T-cell (primary cell): ENCODE results near the gene NUB1. TPM values are rescaled to one million over a fixed set of nuclear protein-coding genes. Genes with fewer than 3 reads are reported as not detected.

ENCODE experiments used
- ATAC-seq, 4 experiments: fragments of 200-7000 bp in 3 of 4; fragments of 150-1000 bp in 1 of 4; cut with Tn5 transposase; replicated peaks in 1 of 4; 1 replicate in 3 of 4; 2 replicates in 1 of 4; pipeline ENCODE4 v1.10.0; 2021; ENCODE audit warnings: moderate library complexity in 3 of 4, mild to moderate bottlenecking in 2 of 4, moderate number of reproducible peaks in 1 of 4
- CTCF ChIA-PET, 2 donors: fragments of 300-600 bp; sonication (Branson Sonifier 250); formaldehyde crosslinking; loops; one replicate each; lab custom pipeline; 2022; ENCODE audit warnings: antibody characterized with exemption in 2 of 2; lab: Charles Lee
- POLR2A ChIA-PET, 2 donors: fragments of 300-600 bp; sonication (Branson Sonifier 250); formaldehyde crosslinking; loops; one replicate each; lab custom pipeline; 2022; ENCODE audit warnings: antibody characterized with exemption in 2 of 2; lab: Charles Lee
- DNase-seq, 35 experiments: peaks; one replicate each; pipeline versions ENCODE4 v3.0.0 to v3.0.0-alpha.2; 2013 to 2023
- H3K27ac ChIP-seq: one replicate; pipeline ENCODE4 v1.5.1; 2013; ENCODE audit warnings: low read length
- H3K27me3 ChIP-seq, 2 experiments: replicated peaks in 1 of 2; 1 replicate in 1 of 2; 2 replicates in 1 of 2; pipeline versions ENCODE4 v1.6.1 to v1.7.0; 2013; ENCODE audit warnings: low read length in 1 of 2, mixed read lengths in 1 of 2; ENCODE audit not compliant: control insufficient read depth in 2 of 2, insufficient read depth in 2 of 2; ENCODE audit errors: extremely low read depth in 1 of 2
- H3K36me3 ChIP-seq, 2 donors: 1 replicate in 1 of 2; 2 replicates in 1 of 2; pipeline versions ENCODE4 v1.6.1 to v1.7.0; 2013; ENCODE audit warnings: low read length in 1 of 2; ENCODE audit not compliant: control insufficient read depth in 2 of 2, insufficient read depth in 1 of 2; ENCODE audit errors: extremely low read depth in 1 of 2
- H3K4me1 ChIP-seq, 2 experiments: 1 replicate in 1 of 2; 2 replicates in 1 of 2; pipeline versions ENCODE4 v1.6.1 to v1.7.0; 2013; ENCODE audit warnings: low read length in 2 of 2, mixed read lengths in 1 of 2; ENCODE audit not compliant: insufficient read depth in 2 of 2, control insufficient read depth in 1 of 2; ENCODE audit errors: extremely low read depth in 1 of 2
- H3K4me3 ChIP-seq, 2 donors: 1 replicate in 1 of 2; 2 replicates in 1 of 2; pipeline versions ENCODE4 v1.5.1 to v1.7.0; 2013; ENCODE audit warnings: mild to moderate bottlenecking in 2 of 2, low read length in 1 of 2, moderate library complexity in 1 of 2; ENCODE audit not compliant: control insufficient read depth in 1 of 2; ENCODE audit errors: extremely low read depth in 1 of 2
- H3K9me3 ChIP-seq: 2 replicates; pipeline ENCODE4 v1.7.0; 2013
- H3K27ac Mint-ChIP-seq, 2 donors: one replicate each; pipeline ENCODE4 v1.8.0; 2020 to 2021; ENCODE audit warnings: mild to moderate bottlenecking in 2 of 2, mixed read lengths in 2 of 2
- H3K27me3 Mint-ChIP-seq, 2 donors: one replicate each; pipeline ENCODE4 v1.8.0; 2021 to 2022; ENCODE audit warnings: mixed read lengths in 2 of 2
- H3K36me3 Mint-ChIP-seq: one replicate; pipeline ENCODE4 v1.8.0; 2021; ENCODE audit warnings: mixed read lengths
- H3K4me1 Mint-ChIP-seq, 3 donors: one replicate each; pipeline ENCODE4 v1.8.0; 2020 to 2022; ENCODE audit warnings: mixed read lengths in 3 of 3, mild to moderate bottlenecking in 1 of 3
- H3K4me3 Mint-ChIP-seq, 3 donors: one replicate each; pipeline ENCODE4 v1.8.0; 2020 to 2022; ENCODE audit warnings: mild to moderate bottlenecking in 3 of 3, mixed read lengths in 3 of 3, moderate library complexity in 3 of 3
- H3K9me3 Mint-ChIP-seq, 3 donors: one replicate each; pipeline ENCODE4 v1.8.0; 2020 to 2022; ENCODE audit warnings: mixed read lengths in 3 of 3
- WGBS: methylation state at CpG from one replicate; pipeline ENCODE4 v1.1.5; 2013; ENCODE audit warnings: missing lambda C conversion rate; ENCODE audit not compliant: insufficient coverage; 5-methylcytosine and 5-hydroxymethylcytosine counted together
- total RNA-seq, 35 experiments: library from RNA in 6 of 35; stranded (reverse) in 6 of 35; fragments of 120-200 nt in 1 of 35; gene quantifications; one replicate each; pipeline versions ENCODE4 v1.2.1 to v1.2.4 and lab custom pipeline; 2013 to 2026

NUB1 gene
- total RNA-seq, 5 donors from 2014 or later (not counting 1 experiment from before 2014, with no cell fraction given): 77.4 to 98.9 (median 87.7) TPM

DNA sequence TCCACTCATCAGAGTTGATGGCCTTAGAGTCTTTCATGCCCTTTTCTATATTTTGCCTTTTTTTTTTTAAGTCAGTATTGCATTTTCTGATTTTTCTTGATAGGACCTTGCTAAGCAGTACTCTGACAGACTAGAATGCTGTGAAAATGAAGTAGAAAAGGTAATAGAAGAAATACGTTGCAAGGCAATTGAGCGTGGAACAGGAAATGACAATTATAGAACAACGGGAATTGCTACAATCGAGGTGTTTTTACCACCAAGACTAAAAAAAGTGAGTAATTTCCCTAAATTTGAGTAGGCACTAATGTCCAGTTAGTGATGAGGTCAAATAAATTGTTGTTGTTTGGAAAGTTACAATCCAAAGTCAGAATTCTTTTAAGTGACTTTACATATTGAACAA lies 7.4 kb downstream of the NUB1 start:
- no peaks in the 10 kb centered on the region for H3K27me3 Mint-ChIP-seq
- peak overlapping the region in 1 of 2 donors; percentile 57 for H3K4me3 ChIP-seq
- H3K4me1 Mint-ChIP-seq: peaks cover 51 to 66% (median 59%) of the 10 kb centered on the region in 3 donors
- DNase-seq (no peak), ATAC-seq (no peak)
- peaks cover 28 to 34% of the 10 kb centered on the region in 2 experiments for H3K4me1 ChIP-seq
- no peaks in the 10 kb centered on the region for H3K27me3 ChIP-seq
- no peaks in the 10 kb centered on the region for H3K9me3 Mint-ChIP-seq
- peak overlapping the region; percentile 97 to 98 for H3K27ac Mint-ChIP-seq
- CTCF ChIA-PET: no interaction called here
- H3K36me3 Mint-ChIP-seq: peaks cover 35% of the 10 kb centered on the region
- H3K27ac ChIP-seq: peak overlapping the region; percentile 98
- 43% methylated on average over 1 of the region's 4 CpGs for WGBS
- H3K9me3 ChIP-seq: no peaks in the 10 kb centered on the region
- peaks cover 0 to 44% of the 10 kb centered on the region in 2 donors for H3K36me3 ChIP-seq
- POLR2A ChIA-PET: no interaction called here
- H3K4me3 Mint-ChIP-seq: peak overlapping the region; percentile 78 to 82 (median 80)

DNA sequence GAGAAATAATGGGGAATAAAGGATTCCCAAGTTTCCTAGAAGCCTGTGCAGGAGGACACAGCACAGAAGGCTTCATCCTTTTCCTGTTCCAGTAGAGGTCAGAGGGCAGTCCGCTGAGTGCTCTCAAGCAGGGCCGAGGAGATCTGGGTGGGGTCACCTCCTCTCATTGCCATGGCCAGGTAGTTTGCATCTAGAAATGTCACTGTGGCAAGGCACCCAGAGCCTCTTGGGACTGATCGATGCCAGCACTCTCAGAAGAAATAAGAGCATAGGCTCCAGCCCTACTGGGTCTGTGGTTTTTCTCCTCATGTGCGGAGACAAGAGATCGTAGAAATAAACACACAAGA lies 7.9 kb downstream of the NUB1 start:
- peak overlapping the region; percentile 78 to 82 (median 80) for H3K4me3 Mint-ChIP-seq
- H3K36me3 Mint-ChIP-seq: peaks cover 40% of the 10 kb centered on the region
- H3K27ac Mint-ChIP-seq: peak overlapping the region; percentile 97 to 98
- DNase-seq (peak in 1 of 35 experiments; percentile 7), ATAC-seq (peak in 3 of 4 experiments; percentile 28 to 44 (median 39))
- Histone ChIP-seq H3K27ac (peak overlapping the region; percentile 98), H3K4me3 (peak overlapping the region; percentile 57 to 70), H3K4me1 (peaks cover 28 to 34% of the 10 kb centered on the region in 2 experiments), H3K36me3 (peaks cover 0 to 46% of the 10 kb centered on the region in 2 donors), H3K27me3 (no peaks in the 10 kb centered on the region), H3K9me3 (no peaks in the 10 kb centered on the region)
- 35% methylated on average over 3 of the region's 5 CpGs for WGBS
- ChIA-PET POLR2A (interaction anchor here in 1 of 2 donors (1.0 kb wide), 1 partner anchor 9 kb away, joined by 6 read pairs; no protein-coding TSS in a partner anchor), CTCF (interaction anchor here in 1 of 2 donors (0.6 to 5.7 kb wide), 4 partner anchors 8 to 185 kb away, joined by 3 to 59 read pairs (median 5); partner anchors contain the start of gene NUB1)
- H3K27me3 Mint-ChIP-seq: no peaks in the 10 kb centered on the region
- no peaks in the 10 kb centered on the region for H3K9me3 Mint-ChIP-seq
- H3K4me1 Mint-ChIP-seq: peaks cover 51 to 68% (median 59%) of the 10 kb centered on the region in 3 donors

DNA sequence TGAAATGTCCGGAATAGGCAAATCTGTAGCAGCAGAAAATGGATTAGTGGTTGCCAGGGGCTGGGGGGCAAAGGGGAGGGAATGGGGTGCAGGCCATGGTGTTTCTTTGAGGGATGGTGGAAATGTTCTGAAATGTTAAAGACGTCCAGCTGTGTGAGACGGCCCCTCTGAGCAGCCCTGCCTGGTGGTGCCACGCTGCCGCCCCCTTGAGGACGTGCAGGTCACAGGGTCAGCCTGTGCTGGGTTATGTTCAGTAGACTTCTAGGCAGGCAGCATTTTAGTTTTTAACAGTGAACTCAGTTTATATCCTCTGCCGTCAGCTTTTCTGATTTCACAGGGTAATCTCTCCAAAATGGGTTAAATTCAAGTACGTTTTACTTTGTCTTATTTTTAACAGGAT lies 9.4 kb downstream of the NUB1 start:
- Histone ChIP-seq H3K36me3 (peaks cover 7 to 52% of the 10 kb centered on the region in 2 donors), H3K27ac (peak overlapping the region; percentile 98), H3K27me3 (no peaks in the 10 kb centered on the region), H3K9me3 (no peaks in the 10 kb centered on the region), H3K4me1 (peaks cover 28 to 37% of the 10 kb centered on the region in 2 experiments), H3K4me3 (no peak overlapping the region)
- CTCF ChIA-PET: interaction anchor here (0.8 to 5.7 kb wide), 11 partner anchors 8 to 407 kb away, joined by 3 to 59 read pairs (median 7); partner anchors contain the start of gene NUB1 (in 1 of the 2)
- Mint-ChIP-seq H3K4me3 (peak overlapping the region; percentile 17 to 78 (median 60)), H3K4me1 (peaks cover 56 to 65% (median 61%) of the 10 kb centered on the region in 3 donors), H3K9me3 (no peaks in the 10 kb centered on the region), H3K27me3 (no peaks in the 10 kb centered on the region), H3K27ac (peak overlapping the region; percentile 86 to 91), H3K36me3 (peaks cover 44% of the 10 kb centered on the region)
- POLR2A ChIA-PET: interaction anchor here in 1 of 2 donors (0.6 kb wide), 1 partner anchor 380 kb away, joined by 3 read pairs; no protein-coding TSS in a partner anchor
- ATAC-seq (no peak), DNase-seq (peak in 3 of 35 experiments; percentile 20 to 44 (median 26))
- WGBS: 57% methylated on average over 5 of the region's 8 CpGs

DNA sequence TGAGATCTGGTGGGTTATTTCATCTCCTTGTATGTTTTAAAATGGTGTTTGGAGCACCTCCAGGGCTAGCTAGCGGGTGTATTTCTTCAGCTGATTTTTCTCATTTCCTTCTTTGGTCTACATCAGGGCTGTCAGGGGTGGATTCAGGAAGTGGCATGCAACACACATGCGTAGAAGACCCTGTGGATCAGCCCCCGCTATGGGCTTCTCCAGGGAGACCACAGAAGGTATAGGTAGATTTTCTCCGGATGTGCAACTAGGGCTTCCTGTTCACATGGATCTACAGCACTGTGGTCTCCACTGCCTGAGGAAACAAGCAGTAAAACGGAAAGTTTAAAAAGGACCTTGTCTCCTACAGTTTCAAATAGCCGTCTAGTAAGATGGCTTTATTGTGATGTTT lies 10.4 kb downstream of the NUB1 start:
- peak overlapping the region; percentile 45 to 78 (median 56) for H3K4me3 Mint-ChIP-seq
- Histone ChIP-seq H3K36me3 (peaks cover 7 to 51% of the 10 kb centered on the region in 2 donors), H3K27ac (peak overlapping the region; percentile 98), H3K4me1 (peaks cover 28 to 37% of the 10 kb centered on the region in 2 experiments), H3K27me3 (no peaks in the 10 kb centered on the region), H3K9me3 (no peaks in the 10 kb centered on the region), H3K4me3 (no peak overlapping the region)
- DNase-seq (peak; percentile 21 to 83 (median 66)), ATAC-seq (peak; percentile 39 to 75 (median 44))
- peaks cover 41% of the 10 kb centered on the region for H3K36me3 Mint-ChIP-seq
- no peaks in the 10 kb centered on the region for H3K27me3 Mint-ChIP-seq
- H3K27ac Mint-ChIP-seq: peak overlapping the region; percentile 86 to 91
- 16% methylated on average over 4 of the region's 6 CpGs for WGBS
- ChIA-PET POLR2A (interaction anchor here (0.6 to 0.9 kb wide), 4 partner anchors 8 to 639 kb away, joined by 3 to 5 read pairs (median 3); partner anchors contain the start of gene NUB1 (in 1 of the 2)), CTCF (interaction anchor here (0.5 to 5.7 kb wide), 24 partner anchors 9 to 407 kb away, joined by 3 to 59 read pairs (median 4); partner anchors contain the start of gene NUB1 (in 1 of the 2))
- H3K4me1 Mint-ChIP-seq: peaks cover 56 to 61% (median 56%) of the 10 kb centered on the region in 3 donors
- H3K9me3 Mint-ChIP-seq: no peaks in the 10 kb centered on the region

DNA sequence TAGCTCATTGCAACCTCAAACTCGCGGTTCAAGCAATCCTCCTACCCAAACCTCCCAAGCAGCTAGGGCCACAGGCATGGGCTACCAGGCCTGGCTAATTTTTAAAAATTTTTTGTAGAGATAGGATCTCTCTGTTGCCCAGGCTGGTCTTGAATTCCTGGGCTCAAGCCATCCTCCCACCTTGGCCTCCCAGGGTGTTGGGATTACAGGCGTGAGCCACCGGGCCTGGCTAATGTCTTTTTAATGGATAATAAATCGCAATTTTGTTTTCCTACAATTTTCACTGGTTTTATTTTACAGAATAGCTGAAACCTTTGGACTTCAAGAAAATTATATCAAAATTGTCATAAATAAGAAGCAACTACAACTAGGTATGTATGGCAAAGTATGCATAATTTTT lies 10.9 kb downstream of the NUB1 start:
- ChIA-PET POLR2A (interaction anchor here (0.6 to 0.9 kb wide), 6 partner anchors 8 to 640 kb away, joined by 3 to 5 read pairs (median 3); partner anchors contain the start of gene NUB1 (in 1 of the 2)), CTCF (interaction anchor here (0.5 to 5.7 kb wide), 20 partner anchors 9 to 122 kb away, joined by 3 to 59 read pairs (median 4); partner anchors contain the start of gene NUB1 (in 1 of the 2))
- H3K27ac ChIP-seq: peak overlapping the region; percentile 98
- Mint-ChIP-seq H3K27ac (peak overlapping the region; percentile 86 to 91), H3K27me3 (no peaks in the 10 kb centered on the region), H3K9me3 (no peaks in the 10 kb centered on the region), H3K36me3 (peaks cover 41% of the 10 kb centered on the region), H3K4me1 (peaks cover 54 to 60% (median 56%) of the 10 kb centered on the region in 3 donors), H3K4me3 (peak overlapping the region in 1 of 3 donors; percentile 78)
- WGBS: no CpG with 5 or more reads among the region's 5 CpGs
- peaks cover 13 to 51% of the 10 kb centered on the region in 2 donors for H3K36me3 ChIP-seq
- no peaks in the 10 kb centered on the region for H3K9me3 ChIP-seq
- ATAC-seq: no peak
- no peak for DNase-seq
- H3K27me3 ChIP-seq: no peaks in the 10 kb centered on the region
- H3K4me1 ChIP-seq: peaks cover 28 to 37% of the 10 kb centered on the region in 2 experiments
- no peak overlapping the region for H3K4me3 ChIP-seq

DNA sequence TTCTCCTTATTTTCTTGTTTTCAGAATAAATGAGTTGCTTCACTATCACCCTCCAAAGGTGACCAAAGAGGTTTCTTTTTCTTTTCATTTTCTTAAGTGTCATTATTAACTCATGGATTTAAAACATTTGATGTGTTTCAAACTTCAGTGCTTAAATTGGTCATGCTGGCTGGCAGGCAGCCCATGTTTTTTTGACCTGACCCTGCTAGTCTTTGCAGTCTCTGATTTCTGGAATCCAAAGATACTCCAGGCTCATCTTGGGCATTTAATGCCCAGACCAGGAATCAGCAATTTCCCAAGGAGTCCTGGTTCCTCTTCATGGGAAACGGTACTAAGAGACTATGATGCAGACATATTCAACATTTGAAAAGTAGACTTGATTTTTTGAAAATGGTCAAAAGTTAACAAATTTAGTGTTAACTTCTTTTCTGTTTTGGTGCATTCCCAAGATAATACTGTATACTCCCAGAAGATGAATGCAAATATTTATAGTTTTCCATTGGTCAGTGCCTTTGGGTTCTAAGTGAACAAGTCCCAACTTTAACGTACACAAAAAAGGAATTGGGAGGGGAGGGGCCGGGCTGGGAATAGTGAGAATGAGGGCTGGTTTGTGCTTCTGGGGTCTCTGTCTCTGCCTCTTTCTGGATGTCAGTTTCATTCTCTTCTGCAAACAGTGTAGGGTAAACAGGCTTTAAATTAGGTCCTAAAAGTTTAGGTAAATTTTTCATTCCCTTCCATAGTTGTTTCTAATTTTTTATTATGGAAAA lies 19.8 kb downstream of the NUB1 start:
- no peak overlapping the region for H3K27ac Mint-ChIP-seq
- CTCF ChIA-PET: no interaction called here
- H3K36me3 Mint-ChIP-seq: peaks cover 50% of the 10 kb centered on the region

More for the DNA sequence above, 19.8 kb downstream of the NUB1 start:
- ATAC-seq (no peak), DNase-seq (no peak)
- Histone ChIP-seq H3K36me3 (peaks cover 6 to 59% of the 10 kb centered on the region in 2 donors), H3K27me3 (no peaks in the 10 kb centered on the region), H3K4me3 (no peak overlapping the region), H3K27ac (no peak overlapping the region), H3K4me1 (peaks cover 0 to 2% of the 10 kb centered on the region in 2 experiments), H3K9me3 (no peaks in the 10 kb centered on the region)
- H3K4me3 Mint-ChIP-seq: no peak overlapping the region
- H3K27me3 Mint-ChIP-seq: no peaks in the 10 kb centered on the region
- POLR2A ChIA-PET: interaction anchor here (0.8 kb wide), 2 partner anchors 9 to 69 kb away, joined by 4 to 5 read pairs; no protein-coding TSS in a partner anchor
- H3K9me3 Mint-ChIP-seq: no peaks in the 10 kb centered on the region
- peaks cover 2 to 4% (median 4%) of the 10 kb centered on the region in 3 donors for H3K4me1 Mint-ChIP-seq
- 100% methylated on average over 1 of the region's 3 CpGs for WGBS
